Activated T-cell treated with anti-CD3 and anti-CD28 coated beads, Interleukin-2, amount 50 U/mL, for 24 hours (primary cell): Measurements from ENCODE around the gene MAT2A.
A peak's percentile ranks its signal among the peaks of the same experiment; 100 is the strongest.
"Not testable (repeated sequence)": the region's sequence is repeated elsewhere in the genome, so short reads cannot be mapped to it uniquely, and the experiment has no call there.

ENCODE experiments used
- DNase-seq: peaks from one replicate; pipeline ENCODE4 v3.0.0-alpha.2; 2020
- H3K27ac Mint-ChIP-seq: 2 replicates; pipeline ENCODE4 v1.8.0; 2020; ENCODE audit warnings: mild to moderate bottlenecking, mixed read lengths
- H3K27me3 Mint-ChIP-seq: 2 replicates; pipeline ENCODE4 v1.8.0; 2020; ENCODE audit warnings: mixed read lengths
- H3K36me3 Mint-ChIP-seq: 2 replicates; pipeline ENCODE4 v1.8.0; 2020; ENCODE audit warnings: low read depth, mixed read lengths
- H3K4me1 Mint-ChIP-seq: 2 replicates; pipeline ENCODE4 v1.8.0; 2020; ENCODE audit warnings: low read depth, mixed read lengths
- H3K4me3 Mint-ChIP-seq: 2 replicates; pipeline ENCODE4 v1.8.0; 2020; ENCODE audit warnings: mild to moderate bottlenecking, moderate library complexity, mixed read lengths
- H3K9me3 Mint-ChIP-seq: 2 replicates; pipeline ENCODE4 v1.8.0; 2020; ENCODE audit warnings: mixed read lengths

Gene MAT2A

DNA sequence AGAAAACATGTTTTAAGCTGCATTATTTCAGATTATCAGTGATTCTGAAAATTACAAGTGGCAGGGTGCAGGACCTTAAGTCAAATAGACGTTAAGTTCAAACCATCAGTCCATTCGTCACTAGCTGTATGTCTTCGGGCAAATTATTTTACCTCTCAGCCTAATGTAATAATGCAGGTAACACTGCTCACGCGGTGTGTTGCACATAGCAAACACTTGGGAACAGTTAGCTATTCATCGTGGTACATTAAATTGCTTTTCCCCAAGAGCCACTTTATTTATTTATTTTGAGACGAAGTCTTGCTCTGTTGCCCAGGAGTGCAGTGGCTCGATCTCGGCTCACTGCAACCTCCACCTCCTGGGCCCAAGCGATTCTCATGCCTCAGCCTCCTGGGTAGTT is 10.1 kb downstream of the MAT2A start:
- H3K27ac Mint-ChIP-seq, result peak overlapping the region; percentile 66
- H3K4me1 Mint-ChIP-seq, result peaks cover 7% of the 10 kb centered on the region
- DNase-seq, result no peak
- H3K36me3 Mint-ChIP-seq, result peaks cover 93% of the 10 kb centered on the region
- H3K4me3 Mint-ChIP-seq, result no peak overlapping the region
- H3K27me3 Mint-ChIP-seq, result no peaks in the 10 kb centered on the region
- H3K9me3 Mint-ChIP-seq, result no peaks in the 10 kb centered on the region

DNA sequence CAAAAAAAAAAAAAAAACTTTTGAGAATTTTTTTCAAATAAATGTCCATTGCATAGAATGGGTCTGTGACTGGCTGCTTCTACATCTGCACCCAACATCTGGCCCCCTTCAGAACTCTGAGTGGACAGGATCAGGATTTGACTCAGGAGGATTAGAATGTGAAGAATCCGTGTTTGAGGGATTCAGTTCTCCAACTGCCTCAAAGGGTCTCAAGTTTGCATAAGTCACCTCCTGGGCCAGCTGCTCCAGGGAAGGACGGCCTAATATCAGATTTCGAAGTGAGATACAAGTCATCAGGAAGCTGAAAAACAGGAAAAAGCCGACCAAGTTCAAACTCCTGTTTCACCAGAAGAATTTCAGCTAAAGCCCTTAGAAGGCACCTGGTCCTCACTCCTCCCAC is 10.9 kb downstream of the MAT2A start:
- Mint-ChIP-seq H3K4me3 (no peak overlapping the region), H3K27ac (peak overlapping the region; percentile 57), H3K9me3 (no peaks in the 10 kb centered on the region), H3K36me3 (peaks cover 93% of the 10 kb centered on the region), H3K27me3 (no peaks in the 10 kb centered on the region), H3K4me1 (peaks cover 4% of the 10 kb centered on the region)
- no peak for DNase-seq

DNA sequence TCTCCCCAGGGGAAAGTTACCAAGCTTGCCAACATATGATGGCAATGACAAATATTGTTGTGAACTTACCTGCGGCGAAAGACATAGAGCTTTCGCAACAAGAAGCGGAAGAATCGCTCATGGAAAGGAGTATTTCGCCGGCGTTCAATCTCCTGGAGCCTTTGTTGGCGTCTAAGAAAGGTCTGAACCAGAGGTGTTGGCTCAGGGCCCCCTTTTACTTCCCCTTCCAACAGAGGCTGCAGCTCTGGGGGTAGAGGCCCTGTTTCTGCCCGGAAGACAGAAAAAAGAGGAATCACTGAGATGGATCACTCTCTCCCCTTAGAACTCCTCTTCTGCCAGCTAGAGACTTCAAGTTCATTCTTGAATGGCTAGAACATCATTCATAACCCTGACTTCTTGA is 11.5 kb downstream of the MAT2A start:
- H3K4me1 Mint-ChIP-seq, result peaks cover 6% of the 10 kb centered on the region
- no peak overlapping the region for H3K27ac Mint-ChIP-seq
- H3K36me3 Mint-ChIP-seq, result peaks cover 92% of the 10 kb centered on the region
- no peaks in the 10 kb centered on the region for H3K27me3 Mint-ChIP-seq
- no peak for DNase-seq
- H3K4me3 Mint-ChIP-seq, result no peak overlapping the region
- no peaks in the 10 kb centered on the region for H3K9me3 Mint-ChIP-seq

GRCh38 chr2:85551698-85552678 is 13.0 kb downstream of the MAT2A start:
- DNase-seq, result peak; percentile 87
- peaks cover 6% of the 10 kb centered on the region for H3K4me1 Mint-ChIP-seq
- peaks cover 91% of the 10 kb centered on the region for H3K36me3 Mint-ChIP-seq
- H3K27me3 Mint-ChIP-seq, result no peaks in the 10 kb centered on the region
- no peaks in the 10 kb centered on the region for H3K9me3 Mint-ChIP-seq
- no peak overlapping the region for H3K4me3 Mint-ChIP-seq
- peak overlapping the region; percentile 18 for H3K27ac Mint-ChIP-seq

DNA sequence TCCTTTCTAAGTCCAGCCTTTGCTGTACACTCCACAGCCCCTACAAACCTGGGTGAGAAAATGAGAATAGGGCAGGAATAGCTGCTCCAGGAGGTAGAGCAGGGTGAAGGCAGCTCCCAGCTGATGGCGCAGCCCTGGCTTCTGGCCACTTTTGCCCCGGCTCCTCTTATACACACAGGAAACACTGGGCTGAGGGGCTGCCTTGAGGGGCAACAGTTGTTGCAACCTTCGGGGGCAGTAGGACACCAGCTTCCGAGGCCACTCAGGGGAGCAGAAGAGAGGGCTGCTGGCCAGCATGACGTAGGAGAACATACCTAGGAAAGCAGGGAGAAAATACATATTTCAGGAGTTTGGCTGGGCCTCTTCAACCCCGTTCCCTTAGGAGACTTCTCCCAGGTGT is 14.2 kb downstream of the MAT2A start:
- no peak overlapping the region for H3K4me3 Mint-ChIP-seq
- peaks cover 11% of the 10 kb centered on the region for H3K4me1 Mint-ChIP-seq
- H3K27me3 Mint-ChIP-seq, result no peaks in the 10 kb centered on the region
- peaks cover 94% of the 10 kb centered on the region for H3K36me3 Mint-ChIP-seq
- no peak for DNase-seq
- no peaks in the 10 kb centered on the region for H3K9me3 Mint-ChIP-seq
- no peak overlapping the region for H3K27ac Mint-ChIP-seq

DNA sequence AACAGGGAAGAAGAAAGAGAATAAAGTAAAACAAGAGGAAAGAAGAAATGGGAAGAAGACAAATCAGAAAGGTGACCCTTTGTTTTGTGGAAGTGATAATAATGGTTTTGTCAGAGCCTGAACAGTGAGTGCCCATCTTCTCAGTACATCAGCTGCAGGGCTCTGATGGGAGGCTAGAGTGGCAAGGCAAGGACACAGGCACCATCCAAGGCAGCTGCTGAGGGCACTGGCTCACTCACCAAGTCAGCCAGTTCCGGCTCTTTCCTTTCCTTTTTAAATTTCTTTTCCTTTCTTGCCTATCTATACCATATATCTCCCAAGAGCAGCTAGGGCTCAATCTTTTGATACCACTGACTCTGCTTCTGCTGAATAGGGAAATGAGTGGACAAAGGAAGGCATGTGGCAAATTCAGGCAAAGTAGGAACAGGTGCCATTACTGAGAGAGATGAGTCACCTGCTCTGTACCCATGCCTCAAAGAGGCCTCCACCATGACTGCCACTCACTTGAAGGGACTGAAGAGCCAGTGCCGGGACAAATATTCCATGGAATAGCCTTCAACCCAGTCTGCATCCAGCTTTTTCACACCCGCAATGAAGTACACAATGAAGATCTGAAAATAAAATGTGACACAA is 16.1 kb downstream of the MAT2A start:
- no peak for DNase-seq
- Mint-ChIP-seq H3K27me3 (no peaks in the 10 kb centered on the region), H3K4me1 (peaks cover 29% of the 10 kb centered on the region), H3K36me3 (peaks cover 93% of the 10 kb centered on the region), H3K27ac (peak overlapping the region; percentile 18), H3K9me3 (no peaks in the 10 kb centered on the region), H3K4me3 (no peak overlapping the region)

- no peak for DNase-seq
- H3K4me3 Mint-ChIP-seq, result no peak overlapping the region
- H3K36me3 Mint-ChIP-seq, result peaks cover 81% of the 10 kb centered on the region
- H3K9me3 Mint-ChIP-seq, result no peaks in the 10 kb centered on the region
- H3K27ac Mint-ChIP-seq, result no peak overlapping the region
- H3K27me3 Mint-ChIP-seq, result no peaks in the 10 kb centered on the region
- H3K4me1 Mint-ChIP-seq, result peaks cover 37% of the 10 kb centered on the region
These were observed 18.2 kb downstream of the MAT2A start for GRCh38 chr2:85557130-85557529.

GRCh38 chr2:85558160-85558559 is 19.2 kb downstream of the MAT2A start:
- Mint-ChIP-seq H3K27ac (peak overlapping the region; percentile 53), H3K9me3 (no peaks in the 10 kb centered on the region), H3K4me1 (peaks cover 38% of the 10 kb centered on the region), H3K4me3 (no peak overlapping the region), H3K27me3 (no peaks in the 10 kb centered on the region), H3K36me3 (peaks cover 71% of the 10 kb centered on the region)
- no peak for DNase-seq

DNA sequence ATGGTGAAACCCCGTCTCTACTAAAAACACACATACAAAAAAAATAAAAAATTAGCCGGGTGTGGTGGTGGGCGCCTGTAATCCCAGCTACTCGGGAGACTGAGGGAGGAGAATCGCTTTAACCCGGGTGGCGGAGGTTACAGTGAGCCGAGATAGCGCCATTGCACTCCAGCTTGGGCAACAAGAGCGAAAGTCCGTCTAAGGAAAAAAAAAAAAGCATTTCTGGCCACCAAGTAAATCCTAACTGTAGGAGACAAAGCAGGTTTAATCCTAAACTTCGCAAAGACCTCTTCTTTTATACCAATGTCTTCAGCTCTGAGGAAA is 21.4 kb downstream of the MAT2A start:
- not testable (repeated sequence) for DNase-seq, H3K27me3 Mint-ChIP-seq, H3K9me3 Mint-ChIP-seq
- peaks cover 40% of the 10 kb centered on the region for H3K4me1 Mint-ChIP-seq
- peaks cover 50% of the 10 kb centered on the region for H3K36me3 Mint-ChIP-seq
- H3K4me3 Mint-ChIP-seq, result peak overlapping the region; percentile 94
- H3K27ac Mint-ChIP-seq, result peak overlapping the region; percentile 98

- no peaks in the 10 kb centered on the region for H3K9me3 Mint-ChIP-seq
- peak overlapping the region; percentile 94 for H3K4me3 Mint-ChIP-seq
- H3K27me3 Mint-ChIP-seq, result no peaks in the 10 kb centered on the region
- H3K27ac Mint-ChIP-seq, result peak overlapping the region; percentile 98
- H3K4me1 Mint-ChIP-seq, result peaks cover 39% of the 10 kb centered on the region
- no peak for DNase-seq
- H3K36me3 Mint-ChIP-seq, result peaks cover 46% of the 10 kb centered on the region
These were observed 21.9 kb downstream of the MAT2A start for GRCh38 chr2:85560812-85561279.

DNA sequence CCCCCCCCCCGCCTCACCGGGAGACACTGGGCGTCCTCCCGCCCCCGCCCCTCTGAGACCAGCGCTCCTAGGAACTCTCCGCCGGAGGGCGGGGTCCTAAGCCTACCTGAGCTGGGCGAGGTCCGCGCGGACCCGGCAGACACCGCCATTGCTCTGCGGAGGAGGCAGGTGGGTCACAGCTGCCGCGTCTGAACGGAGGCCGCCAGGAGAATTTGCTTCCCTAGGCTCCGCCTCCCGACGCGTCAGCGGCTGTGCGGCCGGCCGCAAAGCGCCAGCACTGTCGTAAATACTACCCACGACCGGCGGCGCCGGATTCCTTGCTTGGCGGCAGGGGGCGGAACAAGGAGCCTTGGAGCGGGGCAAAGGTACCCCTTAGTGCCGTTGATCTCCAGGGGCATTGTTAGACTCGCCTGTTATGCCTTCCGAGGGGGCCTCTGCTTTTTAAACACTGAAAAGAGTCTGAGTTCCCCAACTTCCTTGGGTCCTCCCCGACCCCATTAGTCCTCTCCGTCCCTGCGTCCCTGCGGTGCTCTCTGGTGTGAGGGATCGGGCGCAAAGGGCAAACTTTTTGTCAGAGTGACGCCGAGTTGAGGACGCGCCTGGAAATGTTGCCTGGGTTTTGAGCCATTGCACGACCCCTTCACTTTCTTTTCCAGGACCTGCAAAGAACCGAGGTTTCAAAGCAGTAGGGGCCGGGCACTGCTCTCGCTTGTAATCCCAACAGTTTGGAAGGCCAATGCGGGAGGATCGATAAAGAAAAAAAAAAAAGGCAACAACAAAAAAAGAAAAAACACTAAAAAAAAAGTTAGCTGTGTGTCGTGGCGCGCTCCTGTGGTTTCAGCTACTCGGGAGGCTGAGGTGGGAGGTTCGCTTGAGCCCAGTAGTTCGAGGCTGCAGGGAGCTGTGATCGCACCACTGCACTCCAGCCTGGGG is 22.6 kb downstream of the MAT2A start, which contains the start of gene GGCX:
TSS of gene GGCX (minus strand) at position 214 of the 933 bp plus-strand sequence. CDS start at position 149, 65 bp downstream.
- DNase-seq, result peak; percentile 97
- Mint-ChIP-seq H3K4me1 (peaks cover 39% of the 10 kb centered on the region), H3K27ac (peak within 1 kb of the TSS; percentile 98), H3K9me3 (no peaks in the 10 kb centered on the region), H3K4me3 (peak within 1 kb of the TSS; percentile 94), H3K27me3 (no peaks in the 10 kb centered on the region), H3K36me3 (peaks cover 39% of the 10 kb centered on the region)

GRCh38 chr2:85564144-85564563 is 25.2 kb downstream of the MAT2A start:
- H3K27ac Mint-ChIP-seq, result peak overlapping the region; percentile 0
- H3K4me3 Mint-ChIP-seq, result no peak overlapping the region

DNA sequence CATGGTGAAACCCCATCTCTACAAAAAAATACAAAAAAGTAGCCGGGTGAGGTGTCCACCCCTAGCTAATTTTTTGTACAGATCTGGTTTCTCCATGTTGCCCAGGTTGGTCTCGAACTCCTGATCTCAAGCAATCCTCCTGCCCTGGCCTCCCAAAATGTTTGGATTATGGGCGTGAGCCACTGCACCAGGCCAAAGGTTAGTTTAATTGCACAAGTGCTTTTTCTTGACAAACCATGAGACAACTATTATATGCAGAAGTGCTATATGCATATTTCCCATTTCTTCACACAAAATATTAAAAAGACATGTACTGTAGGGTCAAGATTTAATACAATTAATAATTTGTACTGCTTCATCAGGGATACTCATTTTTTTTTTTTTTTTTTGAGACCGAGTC is 27.3 kb downstream of the MAT2A start:
- peaks cover 8% of the 10 kb centered on the region for H3K4me1 Mint-ChIP-seq
- no peak overlapping the region for H3K27ac Mint-ChIP-seq
- no peak for DNase-seq
- H3K36me3 Mint-ChIP-seq, result peaks cover 4% of the 10 kb centered on the region
- no peak overlapping the region for H3K4me3 Mint-ChIP-seq
- H3K9me3 Mint-ChIP-seq, result no peaks in the 10 kb centered on the region
- no peaks in the 10 kb centered on the region for H3K27me3 Mint-ChIP-seq

More at GRCh38 chr2:85564144-85564563, 25.2 kb downstream of the MAT2A start:
- Mint-ChIP-seq H3K9me3 (no peaks in the 10 kb centered on the region), H3K4me1 (peaks cover 25% of the 10 kb centered on the region), H3K36me3 (peaks cover 16% of the 10 kb centered on the region), H3K27me3 (no peaks in the 10 kb centered on the region)
- DNase-seq, result no peak

DNA sequence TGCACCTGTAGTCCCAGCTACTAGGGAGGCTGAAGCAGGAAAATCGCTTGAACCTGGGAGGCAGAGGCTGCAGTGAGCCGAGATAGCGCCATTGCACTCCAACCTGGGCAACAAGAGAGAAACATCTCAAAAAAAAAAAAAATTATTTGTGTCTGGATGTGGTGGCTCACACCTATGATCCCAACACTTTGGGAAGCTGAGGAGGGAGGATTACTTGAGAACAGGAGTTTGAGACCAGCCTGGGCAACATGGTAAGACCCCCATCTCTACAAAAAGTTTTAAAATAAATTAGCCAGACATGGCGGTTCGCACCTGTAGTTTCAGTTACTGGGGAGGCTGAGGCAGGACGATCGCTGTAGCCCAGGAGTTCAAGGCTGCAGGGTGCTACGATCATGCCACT is 36.8 kb downstream of the MAT2A start:
- H3K36me3 Mint-ChIP-seq, result peaks cover 28% of the 10 kb centered on the region
- H3K9me3 Mint-ChIP-seq, result no peaks in the 10 kb centered on the region

More for the DNA sequence above, 36.8 kb downstream of the MAT2A start:
- no peak overlapping the region for H3K4me3 Mint-ChIP-seq
- no peak for DNase-seq
- H3K4me1 Mint-ChIP-seq, result peaks cover 26% of the 10 kb centered on the region
- no peaks in the 10 kb centered on the region for H3K27me3 Mint-ChIP-seq
- H3K27ac Mint-ChIP-seq, result no peak overlapping the region
